Putamen (tissue), 1 donor: ENCODE data around the gene C9orf72.
"Not testable (repeated sequence)": the region's sequence is repeated elsewhere in the genome, so short reads cannot be mapped to it uniquely, and the experiment has no call there.

Experiments used
- DNase-seq: peaks from one replicate; pipeline ENCODE4 v3.0.0-alpha.2; 2016; ENCODE audit warnings: low spot score

Gene C9orf72

GRCh38 chr9:27572918-27573633, at the start of gene C9orf72:
C9orf72 (minus strand) TSS chr9:27573481; CDS start chr9:27567120, 6,361 bp downstream.
- DNase-seq = peak; percentile 81

- DNase-seq = no peak
Measured at GRCh38 chr9:27622693-27623340, 49.5 kb upstream of the C9orf72 start.

GRCh38 chr9:27619743-27620142, 46.5 kb upstream of the C9orf72 start:
- no peak for DNase-seq

- DNase-seq = no peak
Measured at GRCh38 chr9:27618066-27618465, 44.8 kb upstream of the C9orf72 start.

GRCh38 chr9:27614551-27614950, 41.3 kb upstream of the C9orf72 start:
- no peak for DNase-seq

GRCh38 chr9:27612036-27612435, 38.8 kb upstream of the C9orf72 start:
- DNase-seq = not testable (repeated sequence)

GRCh38 chr9:27610622-27611021, 37.3 kb upstream of the C9orf72 start:
- no peak for DNase-seq

GRCh38 chr9:27602954-27603353, 29.7 kb upstream of the C9orf72 start:
- no peak for DNase-seq

GRCh38 chr9:27602142-27602861, 29.0 kb upstream of the C9orf72 start:
- no peak for DNase-seq

GRCh38 chr9:27601396-27601795, 28.1 kb upstream of the C9orf72 start:
- no peak for DNase-seq

GRCh38 chr9:27600256-27600655, 27.0 kb upstream of the C9orf72 start:
- no peak for DNase-seq

GRCh38 chr9:27599870-27600238, 26.6 kb upstream of the C9orf72 start:
- no peak for DNase-seq

- DNase-seq = no peak
Measured at GRCh38 chr9:27599102-27599869, 26.0 kb upstream of the C9orf72 start.

- DNase-seq = no peak
Measured at GRCh38 chr9:27595733-27596132, 22.5 kb upstream of the C9orf72 start.

GRCh38 chr9:27591672-27592071, 18.4 kb upstream of the C9orf72 start:
- no peak for DNase-seq

- DNase-seq = no peak
Measured at GRCh38 chr9:27591093-27591492, 17.8 kb upstream of the C9orf72 start.

GRCh38 chr9:27590651-27591050, 17.4 kb upstream of the C9orf72 start:
- DNase-seq = no peak

GRCh38 chr9:27589462-27589861, 16.2 kb upstream of the C9orf72 start:
- DNase-seq = no peak

GRCh38 chr9:27586304-27586703, 13.0 kb upstream of the C9orf72 start:
- DNase-seq = no peak

GRCh38 chr9:27584931-27585330, 11.7 kb upstream of the C9orf72 start:
- no peak for DNase-seq

- DNase-seq = no peak
Measured at GRCh38 chr9:27582794-27583193, 9.5 kb upstream of the C9orf72 start.

GRCh38 chr9:27581826-27582225, 8.5 kb upstream of the C9orf72 start:
- DNase-seq = no peak
